ENCODE data around the gene TGM3.

The TGM3 gene

GRCh38 chr20:2340823-2341222 lies 45.0 kb downstream of the TGM3 start:
- DNase-seq, result no peak

GRCh38 chr20:2341336-2341735 lies 45.5 kb downstream of the TGM3 start:
- no peak for DNase-seq

GRCh38 chr20:2342243-2342642 lies 46.4 kb downstream of the TGM3 start:
- no peak for DNase-seq

- no peak for DNase-seq
Observed at GRCh38 chr20:2346188-2346587, 50.4 kb downstream of the TGM3 start.

- DNase-seq, result no peak
Observed at GRCh38 chr20:2348336-2348735, 52.5 kb downstream of the TGM3 start.

GRCh38 chr20:2349801-2350200 lies 54.0 kb downstream of the TGM3 start:
- DNase-seq, result no peak

- no peak for DNase-seq
Observed at GRCh38 chr20:2350606-2351005, 54.8 kb downstream of the TGM3 start.

- no peak for DNase-seq
Observed at GRCh38 chr20:2353231-2353630, 57.4 kb downstream of the TGM3 start.

GRCh38 chr20:2357114-2357513 lies 61.3 kb downstream of the TGM3 start:
- no peak for DNase-seq

- no peak for DNase-seq
Observed at GRCh38 chr20:2358006-2358405, 62.2 kb downstream of the TGM3 start.

GRCh38 chr20:2361035-2361593 lies 65.3 kb downstream of the TGM3 start:
- no peak for DNase-seq

GRCh38 chr20:2363187-2363586 lies 67.4 kb downstream of the TGM3 start:
- DNase-seq, result no peak

GRCh38 chr20:2363587-2363986 lies 67.8 kb downstream of the TGM3 start:
- DNase-seq, result no peak

- DNase-seq, result no peak
Observed at GRCh38 chr20:2364044-2364443, 68.2 kb downstream of the TGM3 start.

- DNase-seq, result no peak
Observed at GRCh38 chr20:2365091-2365490, 69.3 kb downstream of the TGM3 start.

- no peak for DNase-seq
Observed at GRCh38 chr20:2365666-2366065, 69.9 kb downstream of the TGM3 start.

- no peak for DNase-seq
Observed at GRCh38 chr20:2368621-2369020, 72.8 kb downstream of the TGM3 start.

GRCh38 chr20:2373098-2373497 lies 77.3 kb downstream of the TGM3 start:
- DNase-seq, result no peak

GRCh38 chr20:2374346-2375125 lies 78.7 kb downstream of the TGM3 start:
- DNase-seq, result no peak

GRCh38 chr20:2378893-2379292 lies 83.1 kb downstream of the TGM3 start:
- no peak for DNase-seq

GRCh38 chr20:2379511-2380229 lies 83.9 kb downstream of the TGM3 start:
- no peak for DNase-seq

GRCh38 chr20:2380601-2381000 lies 84.8 kb downstream of the TGM3 start, which contains the start of gene TGM6:
TSS of gene TGM6 (plus strand) at chr20:2380901. CDS start at chr20:2380969, 68 bp downstream.
- DNase-seq, result no peak

- no peak for DNase-seq
Observed at GRCh38 chr20:2381303-2381702, 85.5 kb downstream of the TGM3 start.

GRCh38 chr20:2382833-2383232 lies 87.0 kb downstream of the TGM3 start:
- no peak for DNase-seq
